K562 (cell line): ENCODE results near the gene FOXS1.

ENCODE experiments used
- MAFG ChIP-seq: fragments of 450-650 bp; conservative IDR thresholded peaks from 2 replicates; pipeline ENCODE4 v1.6.1; 2016; ENCODE audit warnings: missing genetic modification characterization, missing compliant biosample characterization
- SREBF2 ChIP-seq: sonication (generic); formaldehyde crosslinking; IDR thresholded peaks from 2 replicates; pipeline ENCODE4 v1.4.0; 2020; ENCODE audit warnings: mild to moderate bottlenecking, missing genetic modification reagents

- no peak for TF ChIP-seq MAFG
- TF ChIP-seq SREBF2 (CRISPR knock-in tag), result no peak
Measured at GRCh38 chr20:31831211-31831610, 14.2 kb downstream of the FOXS1 start.
